ENCODE data around the gene OSBPL5.

DNA sequence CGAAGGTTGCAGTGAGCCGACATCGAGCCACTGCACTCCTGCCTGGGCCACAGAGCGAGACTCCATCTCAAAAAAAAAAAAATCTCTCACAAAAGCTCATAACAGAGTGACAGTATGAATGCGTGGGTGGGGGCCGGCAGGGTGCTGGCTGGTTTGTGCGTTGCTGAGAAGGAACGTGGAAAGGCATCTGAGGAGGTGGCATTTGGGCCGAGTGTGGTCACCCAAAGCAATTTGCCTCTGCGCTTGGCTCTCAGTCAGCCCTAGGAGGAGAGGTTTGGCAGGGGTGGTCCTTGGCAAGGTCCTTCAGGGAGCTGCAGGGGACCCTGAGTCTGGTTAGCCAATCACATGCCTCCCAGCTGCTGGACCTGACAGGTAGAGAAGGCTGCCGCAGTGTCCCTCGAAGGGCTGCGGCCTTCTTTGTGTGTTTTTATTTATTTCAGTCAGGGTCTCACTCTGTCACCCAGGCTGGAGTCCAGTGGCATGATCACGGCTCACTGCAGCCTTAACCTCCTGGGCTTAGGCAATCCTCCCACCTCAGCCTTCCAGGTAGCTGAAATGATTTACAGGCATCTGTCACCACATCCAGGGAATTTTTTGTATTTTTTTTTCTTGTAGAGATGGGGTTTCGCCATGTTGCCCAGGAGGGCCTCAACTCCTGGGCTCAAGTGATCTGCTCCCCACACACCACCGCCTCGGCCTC is 23.5 kb upstream of the OSBPL5 start:
- TF ChIP-seq, protein P1, sequence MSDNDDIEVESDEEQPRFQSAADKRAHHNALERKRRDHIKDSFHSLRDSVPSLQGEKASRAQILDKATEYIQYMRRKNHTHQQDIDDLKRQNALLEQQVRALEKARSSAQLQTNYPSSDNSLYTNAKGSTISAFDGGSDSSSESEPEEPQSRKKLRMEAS (IDR thresholded peaks at IDR 0.05; ENCODE audit: low read depth, low read length), result no peak
- TF ChIP-seq, protein P2, sequence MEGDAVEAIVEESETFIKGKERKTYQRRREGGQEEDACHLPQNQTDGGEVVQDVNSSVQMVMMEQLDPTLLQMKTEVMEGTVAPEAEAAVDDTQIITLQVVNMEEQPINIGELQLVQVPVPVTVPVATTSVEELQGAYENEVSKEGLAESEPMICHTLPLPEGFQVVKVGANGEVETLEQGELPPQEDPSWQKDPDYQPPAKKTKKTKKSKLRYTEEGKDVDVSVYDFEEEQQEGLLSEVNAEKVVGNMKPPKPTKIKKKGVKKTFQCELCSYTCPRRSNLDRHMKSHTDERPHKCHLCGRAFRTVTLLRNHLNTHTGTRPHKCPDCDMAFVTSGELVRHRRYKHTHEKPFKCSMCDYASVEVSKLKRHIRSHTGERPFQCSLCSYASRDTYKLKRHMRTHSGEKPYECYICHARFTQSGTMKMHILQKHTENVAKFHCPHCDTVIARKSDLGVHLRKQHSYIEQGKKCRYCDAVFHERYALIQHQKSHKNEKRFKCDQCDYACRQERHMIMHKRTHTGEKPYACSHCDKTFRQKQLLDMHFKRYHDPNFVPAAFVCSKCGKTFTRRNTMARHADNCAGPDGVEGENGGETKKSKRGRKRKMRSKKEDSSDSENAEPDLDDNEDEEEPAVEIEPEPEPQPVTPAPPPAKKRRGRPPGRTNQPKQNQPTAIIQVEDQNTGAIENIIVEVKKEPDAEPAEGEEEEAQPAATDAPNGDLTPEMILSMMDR (IDR thresholded peaks at IDR 0.05; ENCODE audit: low read depth, low read length), result no peak

Data from NB4 (cell line).